Non-pigmented ciliary epithelial cell (primary cell): ENCODE results near the gene IFNL1.
"Not testable (repeated sequence)": the region's sequence is repeated elsewhere in the genome, so short reads cannot be mapped to it uniquely, and the experiment has no call there.

ENCODE experiments used
- DNase-seq: peaks from one replicate; pipeline ENCODE4 v3.0.0-alpha.2; 2010; ENCODE audit warnings: low read depth

The IFNL1 gene

DNA sequence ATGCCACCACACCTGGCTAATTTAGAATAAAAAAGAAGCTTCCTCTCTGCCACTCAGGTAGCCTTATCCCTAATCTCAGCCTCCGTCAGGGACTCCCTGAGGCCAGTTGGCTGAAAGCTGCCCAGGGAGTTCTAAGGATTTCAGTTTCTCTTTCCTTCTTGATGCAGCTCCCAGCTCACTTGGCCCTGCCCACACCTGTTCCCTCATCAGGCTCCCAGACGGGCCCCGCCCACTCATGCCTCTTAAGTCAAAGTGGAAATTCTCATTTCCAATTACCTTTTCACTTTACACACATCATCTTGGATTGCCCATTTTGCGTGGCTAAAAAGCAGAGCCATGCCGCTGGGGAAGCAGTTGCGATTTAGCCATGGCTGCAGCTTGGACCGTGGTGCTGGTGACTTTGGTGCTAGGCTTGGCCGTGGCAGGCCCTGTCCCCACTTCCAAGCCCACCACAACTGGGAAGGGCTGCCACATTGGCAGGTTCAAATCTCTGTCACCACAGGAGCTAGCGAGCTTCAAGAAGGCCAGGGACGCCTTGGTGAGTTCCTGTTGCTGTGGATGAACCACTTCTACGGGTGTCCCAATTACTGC is at the start of gene IFNL1:
Gene IFNL1, plus strand, starts transcription at position 353 of the 591 bp plus-strand sequence. Its CDS starts 15 bp downstream, at position 368.
- no peak for DNase-seq

DNA sequence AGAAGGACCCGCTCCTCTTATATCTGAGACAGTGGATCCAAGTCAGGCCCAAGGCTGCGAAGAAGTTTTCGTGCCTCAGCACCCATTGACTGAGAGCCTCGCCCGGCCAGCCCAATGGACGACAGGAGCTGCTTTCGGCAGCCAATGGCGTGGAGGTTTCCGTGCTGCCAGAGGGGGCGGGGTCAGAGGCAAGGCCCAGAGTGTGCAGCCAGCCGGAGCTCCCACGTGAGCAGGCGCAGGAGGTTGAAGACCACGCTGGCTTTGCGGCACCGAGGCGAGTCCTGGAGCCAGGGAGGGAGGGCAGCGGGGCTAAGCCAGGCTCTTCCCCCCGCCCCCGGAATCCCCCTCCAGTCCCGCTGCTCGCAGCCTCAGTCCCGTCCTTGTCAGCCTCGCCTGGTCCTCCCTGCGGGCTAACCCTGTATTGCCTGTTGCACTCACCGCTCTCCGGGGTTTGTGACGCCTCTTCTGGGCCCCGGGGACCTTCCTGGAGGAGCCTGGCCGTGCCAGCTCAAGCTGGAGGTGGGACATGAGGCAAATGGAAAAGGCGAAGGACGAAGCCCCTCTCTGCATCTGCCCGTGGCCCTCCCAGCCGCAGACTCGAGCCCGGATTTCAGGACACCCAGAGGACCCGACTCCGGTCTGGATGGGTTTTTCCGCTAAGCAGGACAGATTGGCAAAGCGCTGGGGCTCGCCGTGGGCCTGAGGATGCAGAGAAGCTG is 49.1 kb upstream of the IFNL1 start:
- no peak for DNase-seq

DNA sequence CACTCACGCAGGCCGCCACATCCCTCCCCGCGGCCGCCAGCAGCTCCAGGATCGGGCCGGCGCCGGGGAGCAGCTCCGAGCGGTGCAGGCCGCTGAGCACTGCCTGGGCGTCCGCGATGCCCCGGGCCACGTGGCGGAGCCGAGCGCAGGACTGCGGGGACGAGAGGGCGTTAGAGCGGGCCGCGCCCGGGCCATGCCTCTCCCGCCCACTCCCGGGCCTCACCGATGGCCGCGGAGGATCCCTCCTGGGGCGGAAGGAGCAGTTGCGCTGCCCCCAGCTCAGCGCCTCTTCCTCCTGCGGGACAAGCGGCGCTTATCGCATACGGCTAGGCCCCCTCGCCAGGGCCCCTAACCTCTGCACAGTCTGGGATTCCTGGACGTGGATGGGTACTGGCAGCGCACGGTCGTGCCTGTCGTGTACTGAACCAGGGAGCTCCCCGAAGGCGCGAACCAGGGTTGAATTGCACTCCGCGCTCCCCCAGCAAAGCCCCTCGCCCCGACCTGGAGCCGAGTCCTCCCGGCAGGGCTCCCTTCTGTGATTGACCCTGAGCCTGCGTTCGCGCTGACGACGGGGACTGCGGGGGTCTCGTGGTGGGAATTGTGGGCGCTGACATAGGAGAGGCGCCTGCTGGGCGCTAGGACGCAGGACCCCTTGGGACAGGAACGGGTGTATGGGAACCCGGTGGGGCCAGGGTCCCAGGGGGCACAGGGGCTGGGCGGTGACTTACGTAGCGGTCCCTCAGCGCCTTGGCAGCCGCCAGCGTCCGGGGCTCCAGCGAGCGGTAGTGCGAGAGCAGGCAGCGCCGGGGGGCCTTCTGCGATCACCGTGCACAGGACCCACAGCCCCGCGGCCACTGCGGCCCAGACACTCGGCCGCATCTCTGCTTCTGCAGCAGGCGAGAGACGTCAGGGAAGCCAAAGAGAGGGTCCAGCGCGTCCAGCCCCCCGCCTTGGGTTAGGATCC is 48.2 kb upstream of the IFNL1 start:
- DNase-seq, result no peak

DNA sequence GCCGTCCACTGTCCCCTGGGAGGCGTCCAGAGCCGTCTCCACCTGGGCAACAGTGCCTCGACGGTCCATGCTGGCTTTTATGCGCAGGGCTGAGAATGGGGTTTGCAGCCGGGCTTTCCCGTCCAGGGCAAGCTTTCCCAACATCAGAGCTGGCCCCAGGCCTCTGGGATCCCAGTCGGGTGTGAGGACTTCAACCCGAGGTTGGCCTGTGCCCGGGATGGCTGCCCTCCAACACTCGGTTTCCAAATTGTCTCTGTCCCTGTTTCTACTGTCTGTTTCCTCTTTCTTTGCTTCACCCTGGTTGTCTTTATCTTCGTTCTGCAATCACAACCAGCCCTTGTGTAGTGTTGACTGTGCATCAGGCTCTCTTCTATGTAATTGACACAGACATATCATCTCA is 47.4 kb upstream of the IFNL1 start, which contains the start of gene IFNL4:
Gene IFNL4, minus strand, starts transcription at position 51 of the 400 bp plus-strand sequence.
- no peak for DNase-seq

DNA sequence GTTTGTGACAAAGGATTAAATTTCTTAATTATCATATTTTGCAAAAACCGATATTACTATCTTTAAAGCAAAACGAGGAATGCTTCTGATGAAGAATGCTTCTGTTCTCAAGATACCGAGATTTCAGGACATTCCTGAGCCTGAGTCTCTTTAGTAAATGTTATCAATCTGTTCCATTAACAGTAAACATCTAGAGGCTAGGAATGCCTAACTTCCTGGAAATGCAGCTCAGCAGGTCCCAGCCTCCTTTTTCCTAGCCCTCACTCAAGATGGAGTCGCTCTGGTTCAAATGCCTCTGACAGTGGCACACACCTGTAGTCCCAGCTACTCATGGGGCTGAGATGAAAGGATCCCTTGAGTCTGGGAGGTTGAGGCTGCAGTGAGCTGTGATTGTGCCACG is 45.1 kb upstream of the IFNL1 start:
- DNase-seq, result no peak

DNA sequence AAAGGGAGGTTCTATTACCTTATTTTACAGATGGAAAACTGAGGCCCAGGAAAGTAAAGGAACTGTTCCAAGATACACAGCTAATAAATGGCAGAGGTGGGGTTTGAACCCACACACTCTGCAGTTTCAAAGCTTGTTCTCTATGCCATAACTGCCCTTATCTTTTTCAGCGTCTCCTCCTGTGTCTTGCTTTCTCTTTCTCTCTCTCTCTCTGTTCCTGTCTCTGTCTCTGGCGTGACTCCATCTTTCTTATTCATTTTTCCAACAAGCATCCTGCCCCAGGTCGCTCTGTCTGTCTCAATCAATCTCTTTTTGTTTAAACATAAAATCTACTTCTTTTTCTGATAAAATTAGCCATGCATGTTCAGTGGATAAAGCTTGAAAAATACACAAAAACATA is 44.4 kb upstream of the IFNL1 start:
- DNase-seq, result no peak

DNA sequence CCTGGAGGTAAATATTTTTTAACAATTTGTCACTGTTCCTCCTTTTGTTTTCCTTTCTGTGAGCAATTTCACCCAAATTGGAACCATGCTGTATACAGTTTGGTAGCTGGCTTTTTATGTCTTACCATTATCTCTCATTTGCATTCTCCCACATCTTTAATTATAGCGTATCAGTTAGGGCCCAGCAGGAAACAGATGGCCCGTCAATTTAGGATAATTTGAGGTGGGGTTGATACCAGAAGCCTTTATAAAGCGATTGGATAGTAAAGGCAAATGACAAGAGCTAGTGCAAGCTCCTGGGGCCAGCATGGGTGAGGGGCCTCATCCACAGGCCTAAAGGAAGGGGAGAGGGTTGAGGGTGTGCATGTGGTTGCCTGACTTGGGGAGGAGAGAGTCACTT is 43.7 kb upstream of the IFNL1 start:
- no peak for DNase-seq

DNA sequence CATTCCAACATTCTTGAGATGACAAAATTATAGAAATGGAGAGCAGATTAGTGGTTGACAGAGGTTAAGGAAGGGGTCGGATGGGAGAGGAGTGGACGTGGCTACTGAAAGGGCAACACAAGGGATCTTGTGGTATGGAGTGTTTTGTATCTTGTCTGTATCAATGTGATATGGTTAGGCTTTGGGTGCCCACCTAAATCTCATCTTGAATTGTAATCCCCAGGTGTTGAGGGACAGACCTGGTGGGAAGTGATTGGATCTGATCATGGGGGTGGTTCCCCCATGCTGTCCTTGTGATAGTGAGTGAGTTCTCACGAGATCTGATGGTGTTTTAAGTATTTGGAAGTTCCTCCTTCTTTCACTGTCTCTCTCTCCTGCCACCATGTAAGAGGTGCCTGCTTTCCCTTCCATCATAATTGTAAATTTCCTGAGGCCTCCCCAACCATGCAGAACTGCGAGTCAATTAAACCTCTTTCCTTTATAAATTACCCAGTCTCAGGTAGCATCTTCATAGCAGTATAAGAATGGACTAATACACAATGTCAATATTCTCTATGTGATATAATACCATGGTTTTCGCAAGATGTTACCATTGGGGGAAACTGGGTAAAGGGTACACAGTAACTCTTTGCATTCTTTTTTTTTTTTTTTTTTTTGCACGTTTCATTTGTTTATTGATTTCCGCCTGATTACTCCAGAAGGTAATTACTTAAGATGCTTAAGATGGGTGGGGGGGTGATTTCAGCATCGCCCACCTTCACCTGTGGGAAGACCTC is 42.6 kb upstream of the IFNL1 start:
- no peak for DNase-seq

DNA sequence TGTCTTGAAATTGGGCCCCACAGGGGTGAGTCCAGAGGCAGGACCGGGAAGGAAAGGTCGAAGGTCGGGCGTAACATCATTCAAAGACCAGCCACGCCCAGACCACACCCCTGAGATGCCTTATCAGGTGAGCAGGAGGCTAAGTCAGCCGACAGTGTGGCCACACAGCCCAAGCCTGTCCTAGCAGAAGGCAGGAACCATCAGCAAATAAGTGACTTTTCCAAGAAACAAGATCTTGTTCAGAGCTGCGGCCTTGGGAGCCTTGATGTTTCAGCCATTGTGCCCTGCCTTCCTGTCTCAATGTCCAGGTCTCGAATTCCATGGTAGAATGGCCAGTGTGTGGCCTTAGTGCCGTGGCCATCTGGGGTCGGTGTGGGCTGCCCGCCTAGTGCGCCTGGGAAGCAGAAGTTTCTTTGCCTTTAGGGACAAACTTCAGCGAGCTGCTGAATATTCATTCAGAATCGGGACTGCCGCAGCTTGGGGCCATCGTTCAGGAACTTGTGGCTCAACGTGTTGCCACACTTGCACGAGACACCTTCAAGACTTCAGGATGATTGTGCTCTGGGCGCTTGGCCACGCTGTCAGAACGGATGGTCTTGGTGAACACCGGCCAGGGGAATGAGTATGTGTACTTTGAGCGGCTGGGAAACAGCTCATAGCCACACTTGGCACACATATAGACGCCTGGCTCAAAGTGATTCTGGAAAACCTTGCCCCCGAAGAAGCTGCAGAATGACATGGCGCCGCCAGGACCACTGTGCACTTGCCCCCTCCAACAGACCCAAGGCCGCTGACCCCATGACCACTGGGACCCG is 41.5 kb upstream of the IFNL1 start:
- DNase-seq, result no peak

DNA sequence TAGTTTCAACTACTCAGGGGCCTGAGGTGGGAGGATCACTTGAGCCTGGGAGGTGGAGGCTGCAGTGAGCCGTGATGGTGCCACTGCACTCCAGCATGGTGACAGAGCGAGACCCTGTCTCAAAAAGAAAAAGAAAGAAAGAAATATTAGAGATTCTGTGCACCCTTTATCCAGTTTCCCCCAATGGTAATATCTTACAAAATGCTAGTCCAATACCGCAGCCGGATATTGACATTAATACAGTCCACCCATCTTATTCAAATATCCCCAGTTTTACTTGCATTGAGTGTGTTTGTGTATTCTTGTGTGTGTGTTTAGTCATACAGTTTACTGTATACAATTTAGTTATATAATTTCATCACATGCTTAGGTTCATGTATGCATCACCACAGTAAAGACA is 39.0 kb upstream of the IFNL1 start:
- no peak for DNase-seq

DNA sequence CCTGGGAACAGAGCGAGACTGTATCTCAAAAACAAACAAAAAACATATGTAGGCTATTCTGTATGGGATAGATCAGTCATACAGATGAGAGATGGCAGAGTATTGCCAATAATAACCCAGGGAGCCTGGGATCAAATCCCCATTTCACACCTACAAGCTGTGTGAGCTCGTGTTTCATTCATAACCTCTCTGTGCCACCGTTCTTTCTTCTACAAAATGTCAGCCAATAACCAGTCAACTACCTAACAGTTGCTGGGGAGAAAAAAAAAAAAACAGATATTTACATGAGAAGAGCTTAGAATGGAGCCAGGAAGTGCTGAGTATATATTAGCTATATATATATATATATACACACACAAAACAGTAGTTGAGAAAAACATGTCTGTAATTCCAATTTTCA is 34.5 kb upstream of the IFNL1 start:
- no peak for DNase-seq

DNA sequence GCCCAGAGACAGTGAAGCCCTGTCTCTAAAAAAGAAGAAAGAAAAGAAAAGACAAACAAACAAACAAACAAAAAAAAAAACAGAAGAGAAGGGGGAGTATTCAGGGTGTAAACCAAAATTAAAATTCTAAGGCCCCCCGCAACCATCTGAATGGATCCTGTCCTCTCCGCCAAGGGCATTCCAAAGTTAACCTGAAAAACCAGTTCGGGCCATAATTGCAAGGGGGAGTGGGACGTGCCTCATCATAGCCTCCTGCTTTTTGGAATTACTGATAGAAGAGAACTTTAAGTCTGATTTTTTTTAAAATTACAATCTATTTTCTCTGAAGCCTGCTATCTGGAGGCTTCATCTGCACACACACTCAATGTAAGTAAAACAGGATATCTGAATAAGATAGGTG is 33.7 kb upstream of the IFNL1 start:
- DNase-seq, result no peak

DNA sequence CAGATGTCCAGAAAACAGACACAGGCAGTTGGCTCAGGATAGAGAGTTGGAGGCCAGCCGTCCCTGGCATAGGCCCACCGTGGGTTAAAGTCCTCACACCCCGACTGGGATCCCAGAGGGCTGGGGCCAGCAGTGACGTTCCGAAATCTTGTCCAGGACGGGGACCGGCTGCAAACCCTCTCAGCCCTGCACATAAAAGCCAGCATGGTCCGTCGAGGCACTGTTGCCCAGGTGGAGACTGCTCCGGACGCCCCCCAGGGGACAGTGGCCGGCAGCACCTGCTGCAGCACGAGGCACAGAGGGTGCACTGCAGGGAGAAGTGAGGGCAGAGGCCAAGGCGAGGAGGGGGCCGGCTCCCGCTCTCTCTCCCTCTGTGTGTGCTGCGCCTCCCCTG is 32.3 kb upstream of the IFNL1 start:
- no peak for DNase-seq

DNA sequence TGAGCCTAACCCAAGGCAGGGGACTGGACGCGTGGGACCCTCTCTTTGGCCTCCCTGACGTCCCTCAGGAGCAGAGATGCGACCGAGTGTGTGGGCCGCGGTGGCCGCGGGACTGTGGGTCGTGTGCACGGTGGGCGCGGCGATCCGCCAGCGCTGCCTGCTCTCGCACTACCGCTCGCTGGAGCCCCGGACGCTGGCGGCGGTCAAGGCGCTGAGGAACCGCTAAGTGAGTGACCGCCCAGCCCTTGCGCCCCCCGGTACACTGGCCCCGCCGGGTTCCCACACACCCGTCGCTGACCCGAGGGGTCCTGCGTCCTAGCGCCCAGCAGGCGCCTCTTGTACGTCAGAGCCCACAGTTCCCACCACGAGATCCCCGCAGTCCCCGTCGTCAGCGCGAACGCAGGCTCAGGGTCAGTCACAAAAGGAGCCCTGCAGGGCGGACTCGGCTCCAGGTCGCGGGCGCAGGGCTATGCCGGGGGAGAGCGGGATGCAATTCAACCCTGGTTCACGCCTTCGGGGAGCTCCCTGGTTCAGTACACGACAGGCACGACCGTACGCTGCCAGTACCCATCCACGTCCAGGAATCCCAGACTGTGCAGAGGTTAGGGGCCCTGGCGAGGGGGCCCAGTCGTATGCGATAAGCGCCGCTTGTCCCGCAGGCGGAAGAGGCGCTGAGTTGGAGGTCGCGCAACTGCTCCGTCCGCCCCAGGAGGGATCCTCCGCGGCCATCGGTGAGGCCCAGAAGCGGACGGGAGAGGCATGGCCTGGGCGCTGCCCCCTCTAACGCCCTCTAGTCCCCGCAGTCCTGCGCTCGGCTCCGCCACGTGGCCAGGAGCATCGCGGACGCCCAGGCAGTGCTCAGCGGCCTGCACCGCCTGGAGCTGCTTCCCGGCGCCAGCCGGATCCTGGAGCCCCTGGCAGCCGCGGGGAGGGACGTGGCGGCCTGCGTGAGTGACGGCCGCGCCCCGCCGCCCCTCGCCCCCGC is 31.6 kb upstream of the IFNL1 start:
- no peak for DNase-seq

DNA sequence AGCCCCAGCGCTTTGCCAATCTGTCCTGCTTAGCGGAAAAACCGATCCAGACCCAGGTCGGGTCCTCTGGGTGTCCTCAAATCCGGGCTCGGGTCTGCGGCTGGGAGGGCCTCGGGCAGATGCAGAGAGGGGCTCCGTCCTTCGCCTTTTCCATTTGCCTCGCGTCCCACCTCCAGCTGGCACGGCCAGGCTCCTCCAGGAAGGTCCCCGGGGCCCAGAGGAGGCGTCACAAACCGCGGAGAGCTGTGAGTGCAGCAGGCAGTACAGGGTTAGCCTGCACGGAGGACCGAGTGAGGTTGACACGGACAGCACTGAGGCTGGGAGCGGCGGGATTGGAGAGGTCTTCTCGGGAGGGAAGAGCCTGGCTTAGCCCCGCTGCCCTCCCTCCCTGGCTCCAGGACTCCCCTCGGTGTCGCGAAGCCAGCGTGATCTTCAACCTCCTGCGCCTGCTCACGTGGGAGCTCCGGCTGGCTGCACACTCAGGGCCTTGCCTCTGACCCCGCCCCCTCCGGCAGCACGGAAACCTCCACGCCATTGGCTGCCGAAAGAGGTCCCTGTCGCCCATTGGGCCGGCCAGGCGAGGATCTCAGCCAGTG is 30.8 kb upstream of the IFNL1 start:
- DNase-seq, result no peak

DNA sequence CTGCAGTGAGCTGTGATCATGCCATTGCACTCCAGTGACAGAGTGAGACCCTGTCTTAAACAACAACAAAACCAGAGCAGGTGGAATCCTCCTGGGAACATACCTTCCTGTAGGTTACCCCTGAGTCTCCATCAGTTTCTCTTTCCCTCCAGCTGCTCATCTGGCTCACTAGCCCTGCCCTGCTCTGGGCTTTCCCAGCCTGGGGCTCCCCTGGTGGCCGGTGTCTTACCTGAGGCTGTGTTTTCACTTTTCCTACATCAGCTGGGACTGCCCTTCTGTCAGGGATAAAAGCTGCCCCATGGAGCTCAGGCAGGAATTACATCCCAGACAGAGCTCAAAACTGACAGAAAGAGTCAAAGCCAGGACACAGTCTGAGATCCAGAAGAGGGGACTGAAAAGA is 28.1 kb upstream of the IFNL1 start, which contains the start of gene IFNL2:
Gene IFNL2, plus strand, starts transcription at position 312 of the 400 bp plus-strand sequence. CDS start 173 bp downstream, outside the sequence.
- not testable (repeated sequence) for DNase-seq

DNA sequence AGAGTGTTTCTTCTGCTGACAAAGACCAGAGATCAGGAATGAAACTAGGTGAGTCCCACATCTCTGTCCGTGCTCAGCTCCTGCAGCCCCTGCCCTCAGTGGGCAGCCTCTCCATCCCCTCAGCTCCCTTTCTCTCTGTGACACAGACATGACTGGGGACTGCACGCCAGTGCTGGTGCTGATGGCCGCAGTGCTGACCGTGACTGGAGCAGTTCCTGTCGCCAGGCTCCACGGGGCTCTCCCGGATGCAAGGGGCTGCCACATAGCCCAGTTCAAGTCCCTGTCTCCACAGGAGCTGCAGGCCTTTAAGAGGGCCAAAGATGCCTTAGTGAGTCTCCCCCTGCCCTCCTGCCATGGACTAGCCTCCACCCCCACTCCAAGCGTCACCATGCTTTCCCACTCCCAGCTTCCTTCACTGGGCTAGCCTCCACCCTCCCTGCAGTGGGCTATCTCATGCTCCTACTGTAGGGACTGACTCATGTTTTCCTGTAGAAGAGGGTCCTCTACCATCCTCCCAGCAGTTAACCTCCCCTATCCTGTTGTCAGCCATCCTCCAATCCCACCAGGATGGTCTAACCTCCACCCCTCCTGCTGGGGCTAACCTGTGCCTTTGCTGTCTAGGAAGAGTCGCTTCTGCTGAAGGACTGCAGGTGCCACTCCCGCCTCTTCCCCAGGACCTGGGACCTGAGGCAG is 27.5 kb upstream of the IFNL1 start:
- DNase-seq, result not testable (repeated sequence)

DNA sequence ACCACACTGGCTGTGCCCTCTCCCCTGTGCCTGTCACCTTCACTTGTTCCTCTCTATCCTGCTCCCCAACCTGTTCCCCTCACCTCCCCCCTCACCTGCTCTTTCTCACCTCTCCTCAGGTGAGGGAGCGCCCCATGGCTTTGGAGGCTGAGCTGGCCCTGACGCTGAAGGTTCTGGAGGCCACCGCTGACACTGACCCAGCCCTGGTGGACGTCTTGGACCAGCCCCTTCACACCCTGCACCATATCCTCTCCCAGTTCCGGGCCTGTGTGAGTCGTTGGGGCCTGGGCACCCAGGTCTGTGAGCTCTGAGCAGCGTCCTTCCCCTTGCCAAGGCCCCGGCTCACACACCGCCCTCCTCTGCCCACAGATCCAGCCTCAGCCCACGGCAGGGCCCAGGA is 26.8 kb upstream of the IFNL1 start:
- not testable (repeated sequence) for DNase-seq
